CD14-positive monocyte (primary cell): Measurements from ENCODE around the gene RIT2. TPM values are rescaled to one million over a fixed set of nuclear protein-coding genes. Genes with fewer than 3 reads are reported as not detected.

ENCODE experiments used
- DNase-seq, 3 donors: peaks; one replicate each; pipeline ENCODE4 v3.0.0-alpha.2; 2011 to 2022
- H2AFZ ChIP-seq: 2 replicates; pipeline ENCODE4 v1.6.0; 2012; ENCODE audit warnings: mild to moderate bottlenecking, low read depth, low read length, inconsistent platforms; ENCODE audit not compliant: insufficient read depth, poor library complexity, severe bottlenecking
- H3K27ac ChIP-seq, 2 donors: 1 replicate in 1 of 2; 2 replicates in 1 of 2; pipeline ENCODE4 v1.5.1; 2012 to 2013; ENCODE audit warnings: low read length in 2 of 2, control low read depth in 1 of 2, inconsistent platforms in 1 of 2, low read depth in 1 of 2, mild to moderate bottlenecking in 1 of 2
- H3K27me3 ChIP-seq, 2 donors: one replicate each; pipeline versions ENCODE4 v1.6.0 to v1.6.1; 2011 to 2013; ENCODE audit warnings: low read length in 2 of 2; ENCODE audit not compliant: control insufficient read depth in 2 of 2, insufficient read depth in 2 of 2
- H3K36me3 ChIP-seq, 2 donors: replicated peaks in 1 of 2; 1 replicate in 1 of 2; 2 replicates in 1 of 2; pipeline versions ENCODE4 v1.5.1 to v1.6.1; 2012 to 2013; ENCODE audit warnings: low read length in 2 of 2, control low read depth in 1 of 2, inconsistent platforms in 1 of 2, mild to moderate bottlenecking in 1 of 2; ENCODE audit not compliant: insufficient read depth in 2 of 2, control insufficient read depth in 1 of 2
- H3K4me1 ChIP-seq, 2 donors: 1 replicate in 1 of 2; 2 replicates in 1 of 2; pipeline versions ENCODE4 v1.5.1 to v1.6.1; 2012 to 2013; ENCODE audit warnings: low read length in 2 of 2, control low read depth in 1 of 2, inconsistent platforms in 1 of 2, mild to moderate bottlenecking in 1 of 2, moderate library complexity in 1 of 2; ENCODE audit not compliant: insufficient read depth in 2 of 2, control insufficient read depth in 1 of 2
- H3K4me2 ChIP-seq: replicated peaks from 2 replicates; pipeline ENCODE3; 2012; ENCODE audit warnings: low read length, moderate library complexity, mild to moderate bottlenecking; ENCODE audit not compliant: poor library complexity, severe bottlenecking; ENCODE audit errors: extremely low read depth
- H3K4me3 ChIP-seq, 3 experiments: fragments of 200-600 bp in 1 of 3; sonication (generic) in 1 of 3; replicated peaks in 1 of 3; 1 replicate in 2 of 3; 2 replicates in 1 of 3; pipeline ENCODE4 v1.5.1; 2011 to 2013; ENCODE audit warnings: low read length in 3 of 3, mild to moderate bottlenecking in 3 of 3, control low read depth in 2 of 3, low read depth in 2 of 3, inconsistent platforms in 1 of 3, moderate library complexity in 1 of 3
- H3K79me2 ChIP-seq: 2 replicates; pipeline ENCODE4 v1.6.0; 2012; ENCODE audit warnings: mild to moderate bottlenecking, control low read depth, inconsistent platforms, low read length, moderate library complexity; ENCODE audit not compliant: insufficient read depth
- H3K9ac ChIP-seq: 2 replicates; pipeline ENCODE4 v1.6.0; 2017; ENCODE audit warnings: low read length, mild to moderate bottlenecking; ENCODE audit not compliant: insufficient read depth, poor library complexity, severe bottlenecking
- H3K9me3 ChIP-seq, 2 donors: replicated peaks in 1 of 2; 1 replicate in 1 of 2; 2 replicates in 1 of 2; pipeline versions ENCODE4 v1.5.1 to v1.6.1; 2012 to 2013; ENCODE audit warnings: low read length in 2 of 2, control low read depth in 1 of 2; ENCODE audit not compliant: control insufficient read depth in 1 of 2, insufficient read depth in 1 of 2
- H4K20me1 ChIP-seq: 2 replicates; pipeline ENCODE4 v1.6.0; 2012; ENCODE audit warnings: mild to moderate bottlenecking, low read length, control low read depth, moderate library complexity; ENCODE audit not compliant: insufficient read depth
- H3K27ac Mint-ChIP-seq, 7 donors: one replicate each; pipeline ENCODE4 v1.8.0; 2020; ENCODE audit warnings: mild to moderate bottlenecking in 7 of 7, mixed read lengths in 7 of 7, moderate library complexity in 6 of 7, inconsistent platforms in 2 of 7
- H3K27me3 Mint-ChIP-seq, 3 donors: one replicate each; pipeline ENCODE4 v1.8.0; 2021 to 2022; ENCODE audit warnings: low read depth in 3 of 3, mild to moderate bottlenecking in 3 of 3, mixed read lengths in 3 of 3, moderate library complexity in 3 of 3, inconsistent platforms in 1 of 3
- H3K36me3 Mint-ChIP-seq, 2 donors: one replicate each; pipeline ENCODE4 v1.8.0; 2020; ENCODE audit warnings: mixed read lengths in 2 of 2, inconsistent platforms in 1 of 2, mild to moderate bottlenecking in 1 of 2
- H3K4me1 Mint-ChIP-seq: one replicate; pipeline ENCODE4 v1.8.0; 2020; ENCODE audit warnings: mild to moderate bottlenecking, mixed read lengths
- H3K4me3 Mint-ChIP-seq, 2 donors: one replicate each; pipeline ENCODE4 v1.8.0; 2020; ENCODE audit warnings: mild to moderate bottlenecking in 2 of 2, mixed read lengths in 2 of 2, moderate library complexity in 1 of 2
- H3K9me3 Mint-ChIP-seq, 7 donors: one replicate each; pipeline ENCODE4 v1.8.0; 2020 to 2022; ENCODE audit warnings: mixed read lengths in 7 of 7, mild to moderate bottlenecking in 6 of 7, moderate library complexity in 6 of 7, inconsistent platforms in 2 of 7
- WGBS: methylation state at CpG from one replicate; pipeline ENCODE4 v1.1.5; 2013; ENCODE audit warnings: missing lambda C conversion rate; ENCODE audit not compliant: insufficient coverage; 5-methylcytosine and 5-hydroxymethylcytosine counted together
- intact Hi-C, 2 donors: fragments of 100-400 bp; cut with micrococcal nuclease; formaldehyde crosslinking; loops; one replicate each; pipeline versions ENCODE4 v1.15.0 to v1.15.1; 2023
- polyA plus RNA-seq, 3 donors: library from polyadenylated mRNA; depleted of rRNA in 1 of 3; unstranded in 2 of 3; stranded (reverse) in 1 of 3; fragments of 300-500 nt in 2 of 3; fragments of >200 nt in 1 of 3; fragmentation: Illumina TruSeq in 2 of 3; gene quantifications; 1 replicate in 2 of 3; 2 replicates in 1 of 3; pipeline ENCODE4 v1.2.3, GENCODE V29; 2012 to 2021
- TF ChIP-seq, protein P1 (sequence below): fragments of 200-600 bp; IDR thresholded peaks from one replicate; pipeline ENCODE4 v1.8.0; 2022; ENCODE audit warnings: antibody characterized with exemption, mild to moderate bottlenecking

The RIT2 gene
- polyA plus RNA-seq, 3 donors: not detected

DNA sequence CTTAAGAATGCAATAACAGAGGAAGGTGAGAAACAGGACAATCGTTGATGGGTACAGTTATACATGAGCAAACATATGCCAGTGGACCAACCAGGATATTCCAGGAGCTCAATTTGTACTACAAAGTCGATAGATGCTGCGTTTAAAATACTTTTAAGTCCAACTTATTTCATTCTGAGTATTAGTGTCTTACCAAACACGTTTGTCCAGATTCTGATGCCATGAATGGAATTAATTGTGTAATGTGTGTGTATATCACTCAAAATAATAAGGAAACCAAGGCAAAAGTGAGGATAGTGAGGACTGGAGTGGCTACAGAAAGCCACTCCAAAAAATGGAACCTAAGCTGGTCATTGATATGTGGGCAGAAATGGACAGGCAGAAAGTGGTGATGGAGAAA is 332.6 kb downstream of the RIT2 start:
- Mint-ChIP-seq H3K4me3 (no peak overlapping the region), H3K27ac (no peak overlapping the region), H3K36me3 (no peaks in the 10 kb centered on the region), H3K27me3 (no peaks in the 10 kb centered on the region), H3K4me1 (no peaks in the 10 kb centered on the region), H3K9me3 (peaks cover 0 to 2% (median 0%) of the 10 kb centered on the region in 7 donors)
- intact Hi-C loops: no loop called here
- H3K36me3 ChIP-seq: no peaks in the 10 kb centered on the region
- H3K27me3 ChIP-seq: no peaks in the 10 kb centered on the region
- no peaks in the 10 kb centered on the region for H3K79me2 ChIP-seq
- H3K27ac ChIP-seq: no peak overlapping the region
- H3K4me1 ChIP-seq: no peaks in the 10 kb centered on the region
- H4K20me1 ChIP-seq: no peaks in the 10 kb centered on the region
- TF ChIP-seq, protein P1, sequence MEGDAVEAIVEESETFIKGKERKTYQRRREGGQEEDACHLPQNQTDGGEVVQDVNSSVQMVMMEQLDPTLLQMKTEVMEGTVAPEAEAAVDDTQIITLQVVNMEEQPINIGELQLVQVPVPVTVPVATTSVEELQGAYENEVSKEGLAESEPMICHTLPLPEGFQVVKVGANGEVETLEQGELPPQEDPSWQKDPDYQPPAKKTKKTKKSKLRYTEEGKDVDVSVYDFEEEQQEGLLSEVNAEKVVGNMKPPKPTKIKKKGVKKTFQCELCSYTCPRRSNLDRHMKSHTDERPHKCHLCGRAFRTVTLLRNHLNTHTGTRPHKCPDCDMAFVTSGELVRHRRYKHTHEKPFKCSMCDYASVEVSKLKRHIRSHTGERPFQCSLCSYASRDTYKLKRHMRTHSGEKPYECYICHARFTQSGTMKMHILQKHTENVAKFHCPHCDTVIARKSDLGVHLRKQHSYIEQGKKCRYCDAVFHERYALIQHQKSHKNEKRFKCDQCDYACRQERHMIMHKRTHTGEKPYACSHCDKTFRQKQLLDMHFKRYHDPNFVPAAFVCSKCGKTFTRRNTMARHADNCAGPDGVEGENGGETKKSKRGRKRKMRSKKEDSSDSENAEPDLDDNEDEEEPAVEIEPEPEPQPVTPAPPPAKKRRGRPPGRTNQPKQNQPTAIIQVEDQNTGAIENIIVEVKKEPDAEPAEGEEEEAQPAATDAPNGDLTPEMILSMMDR: no peak
- no peaks in the 10 kb centered on the region for H3K9me3 ChIP-seq
- WGBS: 40% methylated on average over 1 of the region's 4 CpGs
- no peak for DNase-seq
- no peak overlapping the region for H2AFZ ChIP-seq
- H3K4me2 ChIP-seq: no peak overlapping the region
- H3K9ac ChIP-seq: no peak overlapping the region
- no peak overlapping the region for H3K4me3 ChIP-seq

DNA sequence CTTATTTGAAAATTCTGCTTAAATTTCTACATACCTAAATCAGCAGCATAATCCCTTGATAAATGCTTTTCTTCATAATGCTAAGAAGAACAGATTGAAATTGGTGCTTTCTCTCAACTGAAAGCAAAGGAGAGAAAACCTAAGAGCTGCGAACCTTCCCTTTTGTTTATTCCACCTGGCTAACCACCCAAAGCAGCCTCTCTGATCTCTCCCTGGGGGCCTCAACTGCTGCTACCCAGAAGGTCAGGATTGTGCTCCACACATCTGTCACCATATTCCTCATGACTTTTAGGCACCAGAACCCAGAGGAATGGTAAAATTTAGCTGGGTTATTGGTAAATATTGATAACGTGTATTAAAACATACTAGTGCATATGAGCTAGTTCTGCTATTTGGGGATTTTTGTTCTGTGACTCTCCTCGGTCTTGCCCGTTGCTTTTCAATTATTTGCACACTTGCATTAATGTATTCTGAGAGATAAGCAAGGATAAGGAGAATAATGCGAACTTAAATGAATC is 334.1 kb downstream of the RIT2 start:
- Histone ChIP-seq H3K4me2 (no peak overlapping the region), H3K9me3 (no peaks in the 10 kb centered on the region), H3K27ac (no peak overlapping the region), H4K20me1 (no peaks in the 10 kb centered on the region), H3K4me3 (no peak overlapping the region), H3K27me3 (no peaks in the 10 kb centered on the region), H3K9ac (no peak overlapping the region), H2AFZ (no peak overlapping the region), H3K36me3 (no peaks in the 10 kb centered on the region), H3K4me1 (no peaks in the 10 kb centered on the region), H3K79me2 (no peaks in the 10 kb centered on the region)
- H3K4me1 Mint-ChIP-seq: no peaks in the 10 kb centered on the region
- H3K36me3 Mint-ChIP-seq: no peaks in the 10 kb centered on the region
- H3K4me3 Mint-ChIP-seq: no peak overlapping the region
- no peaks in the 10 kb centered on the region for H3K9me3 Mint-ChIP-seq
- no peaks in the 10 kb centered on the region for H3K27me3 Mint-ChIP-seq
- TF ChIP-seq, protein P1: no peak
- intact Hi-C loops: no loop called here
- WGBS: no CpG with 5 or more reads among the region's 5 CpGs
- no peak overlapping the region for H3K27ac Mint-ChIP-seq
- DNase-seq: no peak
